ENCODE data around the gene FAM89B. TPM values are rescaled to one million over a fixed set of nuclear protein-coding genes. Genes with fewer than 3 reads are reported as not detected.

The FAM89B gene
- total and polyA plus RNA-seq, 2 of the 8 experiments (the other 6 are each of a cell fraction or from before 2014, with no cell fraction given) = 15.8 to 32.4 TPM

- Histone ChIP-seq H4K8ac (ENCODE audit: extremely low read depth, insufficient read depth, low read length) (peak within 1 kb of the TSS; percentile 96), H3K79me2 (ENCODE audit: control insufficient read depth in 1 of 2, insufficient read depth in 2 of 2, low read length in 2 of 2) (peaks cover 0 to 3% of the 10 kb centered on the region in 2 experiments; a peak in 1 of 4 replicates), H3K9me3 (ENCODE audit: insufficient read depth in 2 of 2, low read depth in 1 of 2, low read length in 1 of 2) (no peaks in the 10 kb centered on the region), H2BK15ac (ENCODE audit: low read length) (0 out of 2 replicates have a peak within 1 kb of the TSS, but pooled peaks have one; percentile 72), H2BK20ac (ENCODE audit: low read length) (peak within 1 kb of the TSS; percentile 86; the same call in 1 of the 2 replicates), H3K4me2 (ENCODE audit: insufficient read depth in 1 of 2, low read depth in 2 of 2, low read length in 2 of 2) (peak within 1 kb of the TSS; percentile 85 to 99), H4K20me1 (replicated peaks in 1 of 2; ENCODE audit: control insufficient read depth in 1 of 2, insufficient read depth in 2 of 2, low read length in 2 of 2) (peaks cover 0 to 13% of the 10 kb centered on the region in 2 experiments), H2BK5ac (ENCODE audit: low read depth, low read length) (peak within 1 kb of the TSS; percentile 68; the same call in 1 of the 2 replicates), H2AK5ac (ENCODE audit: low read depth, low read length) (peak within 1 kb of the TSS; percentile 54), H3K79me1 (ENCODE audit: low read depth, low read length) (no peaks in the 10 kb centered on the region), H3K23ac (ENCODE audit: insufficient read length) (no peak within 1 kb of the TSS), H3K27ac (ENCODE audit: low read depth, low read length) (no peak within 1 kb of the TSS), H3K4me3 (ENCODE audit: extremely low read depth in 1 of 4, insufficient read depth in 2 of 4, low read depth in 3 of 4, low read length in 4 of 4) (peak within 1 kb of the TSS; percentile 60 to 98 (median 82)), H3K4ac (replicated peaks; ENCODE audit: insufficient read length, low read depth, low read length) (no peak within 1 kb of the TSS), H3K14ac (ENCODE audit: insufficient read length) (no peak within 1 kb of the TSS), H3K56ac (replicated peaks; ENCODE audit: insufficient read length, low read depth, low read length) (no peak within 1 kb of the TSS), H3K9ac (replicated peaks in 1 of 4; ENCODE audit: extremely low read depth in 1 of 4, low read depth in 3 of 4, low read length in 3 of 4) (peak within 1 kb of the TSS; percentile 76 to 88 (median 81)), H4K5ac (ENCODE audit: insufficient read length, low read depth, low read length) (peak within 1 kb of the TSS; percentile 26), H3K27me3 (replicated peaks in 1 of 4; ENCODE audit: control insufficient read depth in 3 of 4, extremely low read depth in 1 of 4, insufficient read depth in 3 of 4, low read length in 3 of 4) (peaks cover 0 to 4% (median 0%) of the 10 kb centered on the region in 4 experiments; a peak in 2 of 7 replicates), H3K18ac (ENCODE audit: extremely low read depth, low read length) (peak within 1 kb of the TSS; percentile 62), H2AFZ (ENCODE audit: low read length) (peak within 1 kb of the TSS; percentile 94), H2BK12ac (ENCODE audit: low read depth, low read length) (0 out of 2 replicates have a peak within 1 kb of the TSS, but pooled peaks have one; percentile 43), H3K36me3 (ENCODE audit: control insufficient read depth in 2 of 4, insufficient read depth in 4 of 4, low read length in 3 of 4) (peaks cover 0 to 5% (median 2%) of the 10 kb centered on the region in 4 experiments; a peak in 2 of 8 replicates), H3K23me2 (ENCODE audit: low read depth, low read length) (peaks cover 13% of the 10 kb centered on the region), H3K4me1 (replicated peaks in 1 of 4; ENCODE audit: control insufficient read depth in 3 of 4, insufficient read depth in 4 of 4, low read length in 3 of 4) (peaks cover 0 to 14% (median 8%) of the 10 kb centered on the region in 4 experiments; a peak in 5 of 7 replicates), H2BK120ac (replicated peaks; ENCODE audit: low read depth, low read length) (no peak within 1 kb of the TSS), H4K91ac (replicated peaks; ENCODE audit: insufficient read length, low read length) (peak within 1 kb of the TSS; percentile 12)
- POLR2A ChIA-PET (ENCODE audit: partially characterized antibody) = interaction anchor here (0.8 to 7.7 kb wide), 16 partner anchors 9 to 191 kb away, joined by 3 to 87 read pairs (median 4); partner anchors contain the start of genes DPF2, MALAT1, NEAT1 and TIGD3
- peak in 1 of 2 experiments; percentile 88 for DNase-seq (ENCODE audit: low read depth in 1 of 2, low spot score in 2 of 2)
- WGBS, 2 experiments (ENCODE audit: extremely low coverage in 1 of 2, insufficient coverage in 1 of 2, insufficient read length in 1 of 2, insufficient replicate concordance in 2 of 2, low coverage in 1 of 2, low lambda C conversion rate in 2 of 2, missing lambda C conversion rate in 1 of 2) = 2% methylated on average over 26 of the region's 82 CpGs; no CpG with 5 or more reads in 1 of the 2 experiments
- FAIRE-seq = no peak
- CTCF ChIA-PET (ENCODE audit: partially characterized antibody) = interaction anchor here (0.6 to 2.9 kb wide), 9 partner anchors 14 to 363 kb away, joined by 3 to 12 read pairs (median 6); partner anchors contain the start of genes FAM89B, FIBP and ZNRD2
- TF ChIP-seq CHD1 (IDR thresholded peaks at IDR 0.05; ENCODE audit: low read depth, low read length) (no peak), TEAD4 (IDR thresholded peaks at IDR 0.05; ENCODE audit: low read depth, low read length) (no peak), TAF1 (IDR thresholded peaks at IDR 0.05; ENCODE audit: low read depth, low read length) (peak; percentile 46; the same call in 1 of the 2 replicates), FOSL1 (IDR thresholded peaks at IDR 0.05; ENCODE audit: insufficient read depth, low read depth, low read length) (no peak), CREB1 (IDR thresholded peaks at IDR 0.05) (peak; percentile 63; the same call in 1 of the 2 replicates), RXRA (IDR thresholded peaks at IDR 0.05; ENCODE audit: insufficient read depth, low read depth, low read length) (no peak), BRCA1 (IDR thresholded peaks at IDR 0.05; ENCODE audit: low read depth, low read length) (no peak), JUN (IDR thresholded peaks at IDR 0.05; ENCODE audit: low read depth, low read length) (no peak)
- TF ChIP-seq, protein P1, sequence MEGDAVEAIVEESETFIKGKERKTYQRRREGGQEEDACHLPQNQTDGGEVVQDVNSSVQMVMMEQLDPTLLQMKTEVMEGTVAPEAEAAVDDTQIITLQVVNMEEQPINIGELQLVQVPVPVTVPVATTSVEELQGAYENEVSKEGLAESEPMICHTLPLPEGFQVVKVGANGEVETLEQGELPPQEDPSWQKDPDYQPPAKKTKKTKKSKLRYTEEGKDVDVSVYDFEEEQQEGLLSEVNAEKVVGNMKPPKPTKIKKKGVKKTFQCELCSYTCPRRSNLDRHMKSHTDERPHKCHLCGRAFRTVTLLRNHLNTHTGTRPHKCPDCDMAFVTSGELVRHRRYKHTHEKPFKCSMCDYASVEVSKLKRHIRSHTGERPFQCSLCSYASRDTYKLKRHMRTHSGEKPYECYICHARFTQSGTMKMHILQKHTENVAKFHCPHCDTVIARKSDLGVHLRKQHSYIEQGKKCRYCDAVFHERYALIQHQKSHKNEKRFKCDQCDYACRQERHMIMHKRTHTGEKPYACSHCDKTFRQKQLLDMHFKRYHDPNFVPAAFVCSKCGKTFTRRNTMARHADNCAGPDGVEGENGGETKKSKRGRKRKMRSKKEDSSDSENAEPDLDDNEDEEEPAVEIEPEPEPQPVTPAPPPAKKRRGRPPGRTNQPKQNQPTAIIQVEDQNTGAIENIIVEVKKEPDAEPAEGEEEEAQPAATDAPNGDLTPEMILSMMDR (IDR thresholded peaks at IDR 0.05; ENCODE audit: control extremely low read depth in 1 of 3, insufficient read depth in 1 of 3, low read depth in 1 of 3, low read length in 3 of 3) = no peak
These were observed 47.4 kb upstream of the FAM89B start, which contains the start of gene SCYL1 for GRCh38 chr11:65524741-65525545. TSS of gene SCYL1 (plus strand) at chr11:65525083. CDS start at chr11:65525154, 71 bp downstream.

Measured in H1 (cell line).